ENCODE data around the gene HOXA9.

Gene HOXA9

GRCh38 chr7:27171325-27171636 is 5.9 kb upstream of the HOXA9 start:
- Histone ChIP-seq H3K9me3 (ENCODE audit: control insufficient read depth, insufficient read depth, low read length) (no peaks in the 10 kb centered on the region), H3K36me3 (ENCODE audit: insufficient read depth, low read length) (no peaks in the 10 kb centered on the region), H3K4me1 (ENCODE audit: insufficient read depth, low read length) (peaks cover 9% of the 10 kb centered on the region; the same call in 1 of the 2 replicates), H3K9ac (ENCODE audit: low read depth, low read length) (no peak overlapping the region)

DNA sequence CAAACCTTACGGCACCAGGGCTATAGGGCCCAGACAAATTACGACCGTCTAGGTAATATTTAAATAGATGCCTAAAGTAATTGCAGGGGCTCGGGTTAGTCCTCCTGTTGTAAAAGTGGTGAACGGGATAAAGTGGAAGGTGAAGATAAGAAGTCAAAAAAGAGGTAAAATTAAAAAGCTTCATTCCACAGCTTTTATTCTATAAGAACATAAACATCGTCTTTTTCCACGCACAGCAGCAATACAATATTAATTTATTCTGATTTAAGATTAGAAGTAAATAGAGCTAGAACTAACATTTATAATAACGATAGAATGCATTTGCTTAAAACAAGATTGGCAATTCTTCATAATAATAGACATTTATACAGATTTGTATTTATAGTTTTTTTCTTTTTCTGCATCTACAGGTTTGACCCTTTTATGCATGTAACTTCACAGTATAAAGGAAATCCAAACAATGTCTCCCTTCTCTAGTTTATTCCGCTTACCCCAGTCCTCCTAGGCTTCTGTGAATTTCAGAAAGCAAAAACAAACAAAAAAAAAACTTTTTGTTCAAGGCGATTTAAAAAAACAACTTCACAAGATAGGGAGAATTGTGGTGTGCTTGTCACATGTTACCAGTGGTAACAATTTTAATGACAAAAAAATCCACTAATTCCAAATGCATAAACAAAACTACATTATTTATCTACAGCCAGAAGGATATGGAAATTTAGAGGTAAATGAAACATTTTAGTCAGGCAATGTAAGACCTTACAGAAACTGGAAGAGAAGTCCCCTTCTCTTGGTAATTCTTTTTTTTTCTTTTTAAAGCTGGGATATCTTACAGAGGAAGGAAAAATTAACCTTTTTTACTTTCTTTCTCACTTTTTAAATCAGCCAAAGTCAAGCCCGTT is 5.3 kb upstream of the HOXA9 start:
- Histone ChIP-seq H3K9me3 (ENCODE audit: control insufficient read depth, insufficient read depth, low read length) (no peaks in the 10 kb centered on the region), H3K9ac (ENCODE audit: low read depth, low read length) (no peak overlapping the region), H3K4me1 (ENCODE audit: insufficient read depth, low read length) (peaks cover 9% of the 10 kb centered on the region; the same call in 1 of the 2 replicates), H3K36me3 (ENCODE audit: insufficient read depth, low read length) (no peaks in the 10 kb centered on the region)

DNA sequence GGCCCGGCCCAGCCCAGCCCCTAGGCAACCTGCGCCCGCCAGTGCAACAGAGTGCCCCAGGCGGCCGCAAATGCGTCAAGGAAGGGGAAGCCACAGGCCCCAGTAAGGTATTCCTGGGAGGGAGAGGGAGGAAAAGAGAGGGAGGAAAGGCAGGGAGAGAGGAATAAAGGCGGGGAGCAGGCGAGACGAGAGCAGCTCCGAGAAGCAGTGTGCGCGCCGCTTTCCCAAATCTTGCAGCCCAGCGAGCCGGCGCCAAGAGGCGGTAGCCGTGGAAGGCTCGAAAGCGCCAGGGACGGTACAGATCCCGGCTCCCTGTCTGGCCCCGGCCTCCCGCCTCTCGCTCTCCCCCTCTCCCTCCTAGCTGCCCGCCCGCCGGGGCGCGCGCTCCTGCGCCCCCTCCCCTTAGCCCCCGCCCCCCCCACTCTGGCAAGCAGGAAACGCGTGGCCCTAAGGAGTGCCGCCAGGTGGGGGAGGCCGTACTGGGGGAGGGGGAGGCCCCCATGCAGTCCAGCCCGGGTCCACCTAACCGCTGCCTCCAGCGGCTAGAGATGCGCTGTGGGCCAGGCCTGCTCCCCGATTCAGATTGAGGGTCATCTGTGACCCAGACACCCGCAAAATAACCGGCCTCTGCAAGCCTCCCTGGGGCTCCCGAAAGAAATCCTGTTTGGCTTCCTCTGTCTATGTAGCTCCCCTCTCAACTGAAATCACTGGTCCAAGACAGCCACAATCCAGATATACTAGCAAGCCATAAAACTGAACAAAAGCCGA is 4.5 kb upstream of the HOXA9 start:
- Histone ChIP-seq H3K4me1 (ENCODE audit: insufficient read depth, low read length) (peaks cover 9% of the 10 kb centered on the region; the same call in 1 of the 2 replicates), H3K9ac (ENCODE audit: low read depth, low read length) (peak overlapping the region; percentile 28), H3K36me3 (ENCODE audit: insufficient read depth, low read length) (no peaks in the 10 kb centered on the region), H3K9me3 (ENCODE audit: control insufficient read depth, insufficient read depth, low read length) (no peaks in the 10 kb centered on the region)

DNA sequence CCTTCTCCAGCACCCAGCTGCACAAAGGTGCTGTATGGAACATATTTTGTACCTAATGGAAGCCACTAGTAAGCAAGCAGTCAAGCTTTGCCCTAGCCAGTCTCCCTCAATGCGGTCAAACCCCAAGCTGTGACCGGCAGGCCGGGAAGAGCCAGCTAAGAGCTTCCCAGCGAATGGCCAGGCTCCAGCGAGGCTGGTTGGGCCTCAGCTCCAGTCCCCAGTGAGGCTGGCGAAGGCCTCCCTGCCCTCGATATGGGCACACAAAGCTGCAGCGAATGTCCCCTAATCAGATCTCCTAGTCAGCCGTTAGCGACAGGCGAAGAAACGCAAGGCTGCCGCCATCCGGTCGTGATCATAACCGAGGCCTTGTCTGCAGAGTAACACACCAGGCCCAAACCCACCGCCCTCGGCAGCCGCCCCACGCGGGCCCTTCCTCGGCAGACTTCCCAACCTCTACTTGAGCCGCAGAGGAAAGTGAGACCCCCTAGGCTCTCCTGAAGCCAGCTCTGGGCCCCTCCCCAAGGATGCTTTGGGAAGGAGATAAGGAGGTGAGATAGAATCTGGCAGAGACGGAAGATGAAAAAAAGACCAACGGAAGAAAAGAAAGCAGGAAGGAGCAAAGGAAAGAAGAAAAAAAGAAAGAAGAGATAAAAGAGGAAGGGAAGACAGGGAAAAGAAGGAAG is 3.1 kb upstream of the HOXA9 start:
- Histone ChIP-seq H3K9ac (ENCODE audit: low read depth, low read length) (no peak overlapping the region), H3K4me1 (ENCODE audit: insufficient read depth, low read length) (peaks cover 9% of the 10 kb centered on the region; the same call in 1 of the 2 replicates), H3K9me3 (ENCODE audit: control insufficient read depth, insufficient read depth, low read length) (no peaks in the 10 kb centered on the region), H3K36me3 (ENCODE audit: insufficient read depth, low read length) (no peaks in the 10 kb centered on the region)

- Histone ChIP-seq H3K9ac (ENCODE audit: low read depth, low read length) (no peak overlapping the region), H3K4me1 (ENCODE audit: insufficient read depth, low read length) (peaks cover 9% of the 10 kb centered on the region; the same call in 1 of the 2 replicates)
These were observed 2.6 kb upstream of the HOXA9 start for GRCh38 chr7:27167916-27168264.

DNA sequence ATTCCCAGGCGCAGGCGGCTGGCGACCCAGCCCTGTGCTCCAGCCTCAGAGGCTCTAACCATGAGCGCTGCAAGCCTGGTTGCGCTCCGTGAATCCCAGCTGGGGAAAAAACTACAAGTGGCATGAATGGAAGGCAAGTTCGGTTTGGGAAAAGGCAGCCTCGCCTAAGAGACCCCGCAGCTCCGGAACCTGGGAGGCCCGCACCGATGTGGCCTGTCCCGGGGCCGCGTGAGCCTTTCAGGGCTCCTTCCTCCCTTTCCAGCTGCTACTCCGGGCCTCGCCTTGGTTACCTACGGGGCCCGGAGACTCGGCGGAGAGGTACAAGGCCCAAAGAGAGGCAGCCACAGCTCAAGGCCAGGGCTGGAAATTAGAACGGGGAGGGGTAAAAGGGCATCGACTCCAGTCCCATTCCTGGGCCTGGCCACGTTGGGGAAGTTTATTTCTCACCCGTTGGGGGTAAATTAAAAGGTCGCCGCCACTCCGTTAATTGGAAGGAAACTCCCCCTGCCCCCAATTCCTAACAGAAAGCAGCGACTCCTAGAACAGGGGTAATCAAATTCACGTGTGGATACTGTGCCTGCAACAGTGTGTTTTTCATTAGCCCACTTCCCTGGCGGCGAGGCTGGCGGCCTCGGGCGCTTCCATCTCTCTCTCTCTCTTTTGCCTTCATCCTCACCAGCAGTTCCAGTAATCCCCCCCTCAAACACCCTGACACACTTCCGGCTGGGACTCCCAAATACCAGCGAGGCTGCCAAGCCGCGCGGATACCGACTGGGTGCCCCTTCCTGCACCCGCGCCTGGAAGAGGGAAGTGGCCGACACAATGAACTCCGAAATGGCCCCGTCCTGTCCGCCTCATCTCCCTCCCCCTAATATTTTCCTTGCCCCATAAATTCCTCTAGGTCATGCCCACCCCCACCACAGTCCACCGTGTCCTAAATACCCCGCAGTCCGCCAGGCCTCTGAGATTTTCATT is 1.5 kb upstream of the HOXA9 start:
- no peak overlapping the region; the same call in 1 of the 2 replicates for H3K9ac ChIP-seq (ENCODE audit: low read depth, low read length)

More at GRCh38 chr7:27167916-27168264, 2.6 kb upstream of the HOXA9 start:
- H3K9me3 ChIP-seq (ENCODE audit: control insufficient read depth, insufficient read depth, low read length): no peaks in the 10 kb centered on the region
- no peaks in the 10 kb centered on the region for H3K36me3 ChIP-seq (ENCODE audit: insufficient read depth, low read length)

DNA sequence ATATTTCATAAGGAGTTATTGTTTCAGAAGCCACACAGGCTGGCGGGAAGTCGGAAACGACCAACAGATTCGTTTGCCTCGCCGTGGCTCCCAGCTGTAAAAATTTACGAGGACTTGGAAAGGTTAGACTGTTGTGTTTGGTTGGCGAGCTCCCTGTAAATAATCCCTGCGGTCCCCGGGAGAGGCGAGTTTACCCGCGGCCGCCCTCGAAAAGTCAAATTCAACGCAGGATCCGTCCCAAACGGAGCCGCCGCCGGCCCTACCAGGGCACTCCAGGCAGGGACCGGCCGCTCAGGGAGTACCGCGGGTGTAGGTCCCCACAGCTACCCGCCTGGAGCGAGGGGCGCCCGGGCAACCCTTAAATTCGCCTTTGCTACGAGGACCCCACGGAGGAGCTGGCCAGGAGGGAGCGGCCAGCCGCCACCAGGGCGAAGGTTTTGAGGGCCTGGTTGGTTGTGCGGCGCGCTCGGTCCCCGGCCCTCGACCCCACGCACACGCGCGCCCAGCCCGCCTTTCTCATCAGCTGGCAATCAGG is 726 bp upstream of the HOXA9 start:
- Histone ChIP-seq H3K9me3 (ENCODE audit: control insufficient read depth, insufficient read depth, low read length) (no peaks in the 10 kb centered on the region), H3K9ac (ENCODE audit: low read depth, low read length) (no peak overlapping the region), H3K36me3 (ENCODE audit: insufficient read depth, low read length) (no peaks in the 10 kb centered on the region), H3K4me1 (ENCODE audit: insufficient read depth, low read length) (0 out of 2 replicates have a peak, but pooled peaks cover 3% of the 10 kb centered on the region)

More for the DNA sequence above, 1.5 kb upstream of the HOXA9 start:
- no peaks in the 10 kb centered on the region for H3K36me3 ChIP-seq (ENCODE audit: insufficient read depth, low read length)
- H3K9me3 ChIP-seq (ENCODE audit: control insufficient read depth, insufficient read depth, low read length): no peaks in the 10 kb centered on the region
- H3K4me1 ChIP-seq (ENCODE audit: insufficient read depth, low read length): peaks cover 7% of the 10 kb centered on the region; the same call in 1 of the 2 replicates

DNA sequence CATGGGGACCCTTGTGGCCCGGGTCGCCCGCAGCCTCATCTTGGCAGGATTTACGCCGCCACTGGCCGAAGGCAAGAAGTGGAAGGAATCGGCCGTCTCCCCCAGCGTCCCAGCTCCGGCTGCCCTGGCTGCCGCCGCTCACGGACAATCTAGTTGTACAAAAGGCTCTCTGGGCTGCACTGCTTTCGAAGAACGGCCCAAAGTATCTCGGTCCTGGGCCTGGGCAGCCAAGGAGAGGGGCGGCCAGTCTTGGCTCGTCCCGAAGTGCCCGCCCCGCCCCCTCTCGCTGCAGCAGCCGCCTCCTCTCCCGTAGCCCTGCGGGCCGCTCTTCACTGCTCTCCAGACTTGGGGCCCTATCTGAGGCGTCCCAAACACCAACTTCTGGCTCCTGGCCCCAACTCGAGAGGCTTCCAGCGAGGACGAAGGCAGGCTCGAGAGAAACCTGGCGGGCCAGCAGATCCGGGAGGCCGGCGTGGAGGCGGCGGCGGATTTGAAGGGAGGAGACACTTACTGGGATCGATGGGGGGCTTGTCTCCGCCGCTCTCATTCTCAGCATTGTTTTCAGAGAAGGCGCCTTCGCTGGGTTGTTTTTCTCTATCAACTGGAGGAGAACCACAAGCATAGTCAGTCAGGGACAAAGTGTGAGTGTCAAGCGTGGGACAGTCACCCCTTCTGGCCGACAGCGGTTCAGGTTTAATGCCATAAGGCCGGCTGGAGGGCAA is 809 bp downstream of the HOXA9 start:
- Histone ChIP-seq H3K4me1 (ENCODE audit: insufficient read depth, low read length) (0 out of 2 replicates have a peak, but pooled peaks cover 3% of the 10 kb centered on the region), H3K36me3 (ENCODE audit: insufficient read depth, low read length) (no peaks in the 10 kb centered on the region), H3K9me3 (ENCODE audit: control insufficient read depth, insufficient read depth, low read length) (no peaks in the 10 kb centered on the region), H3K9ac (ENCODE audit: low read depth, low read length) (no peak overlapping the region; the same call in 1 of the 2 replicates)

- no peaks in the 10 kb centered on the region for H3K36me3 ChIP-seq (ENCODE audit: insufficient read depth, low read length)
- no peak overlapping the region; the same call in 1 of the 2 replicates for H3K9ac ChIP-seq (ENCODE audit: low read depth, low read length)
- 0 out of 2 replicates have a peak, but pooled peaks cover 3% of the 10 kb centered on the region for H3K4me1 ChIP-seq (ENCODE audit: insufficient read depth, low read length)
- H3K9me3 ChIP-seq (ENCODE audit: control insufficient read depth, insufficient read depth, low read length): no peaks in the 10 kb centered on the region
These were observed 1.3 kb downstream of the HOXA9 start for GRCh38 chr7:27164045-27164366.

- H3K9me3 ChIP-seq (ENCODE audit: control insufficient read depth, insufficient read depth, low read length): no peaks in the 10 kb centered on the region
- no peak overlapping the region for H3K9ac ChIP-seq (ENCODE audit: low read depth, low read length)
- H3K36me3 ChIP-seq (ENCODE audit: insufficient read depth, low read length): no peaks in the 10 kb centered on the region
- 0 out of 2 replicates have a peak, but pooled peaks cover 3% of the 10 kb centered on the region for H3K4me1 ChIP-seq (ENCODE audit: insufficient read depth, low read length)
These were observed 1.9 kb downstream of the HOXA9 start for GRCh38 chr7:27163288-27164044.

DNA sequence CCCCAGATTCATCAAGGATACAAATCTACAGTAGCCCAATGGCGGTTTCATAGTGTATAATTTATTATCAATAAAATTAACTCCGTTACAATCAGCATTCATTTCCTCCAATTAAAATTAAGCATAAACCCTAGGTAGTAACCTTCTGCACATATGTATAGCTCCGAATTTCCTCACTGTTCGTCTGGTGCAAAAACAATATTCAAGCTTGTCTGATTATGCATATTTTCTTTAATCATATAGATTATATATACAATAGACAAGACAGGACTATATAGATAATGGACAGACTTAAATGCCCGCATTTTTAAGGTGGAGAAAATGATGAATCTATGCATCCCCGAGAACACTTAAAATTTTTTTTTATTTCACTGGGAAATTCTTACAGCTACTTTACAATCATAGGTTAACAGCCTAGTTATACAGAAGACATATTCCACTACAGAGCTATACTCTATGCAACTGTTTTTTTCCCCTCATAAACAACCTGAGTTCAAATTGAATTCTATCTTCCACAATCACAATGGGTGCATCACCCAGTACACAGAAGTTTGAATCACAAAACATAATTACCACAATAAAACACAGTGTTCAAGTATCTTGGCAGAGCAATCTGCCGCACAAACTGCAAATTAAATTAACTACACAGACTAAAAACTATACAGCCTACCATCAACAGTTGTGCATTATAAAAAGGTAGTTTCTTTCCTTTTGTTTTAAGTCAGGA is 2.6 kb downstream of the HOXA9 start:
- Histone ChIP-seq H3K4me1 (ENCODE audit: insufficient read depth, low read length) (0 out of 2 replicates have a peak, but pooled peaks cover 3% of the 10 kb centered on the region), H3K9me3 (ENCODE audit: control insufficient read depth, insufficient read depth, low read length) (no peaks in the 10 kb centered on the region), H3K9ac (ENCODE audit: low read depth, low read length) (no peak overlapping the region), H3K36me3 (ENCODE audit: insufficient read depth, low read length) (no peaks in the 10 kb centered on the region)
